IMR-90 (cell line): ENCODE measurements around the gene SLC15A3.

ENCODE experiments used
- BHLHE40 ChIP-seq: fragments of 150-350 bp; IDR thresholded peaks from 2 replicates; pipeline ENCODE4 v1.6.1; 2016; ENCODE audit warnings: mild to moderate bottlenecking, low read depth, low read length
- CEBPB ChIP-seq: IDR thresholded peaks from 2 replicates; pipeline ENCODE4 v1.6.1; 2012; ENCODE audit warnings: low read depth, low read length, improper control_type of control experiment
- CHD1 ChIP-seq: IDR thresholded peaks from 2 replicates; pipeline ENCODE4 v1.6.1; 2012; ENCODE audit warnings: low read depth, low read length, improper control_type of control experiment
- CTCF ChIP-seq: conservative IDR thresholded peaks from 2 replicates; pipeline ENCODE4 v1.5.1; 2012; ENCODE audit warnings: mild to moderate bottlenecking, low read depth, low read length, improper control_type of control experiment
- ELK1 ChIP-seq: fragments of 150-350 bp; IDR thresholded peaks from 2 replicates; pipeline ENCODE4 v1.6.1; 2016; ENCODE audit warnings: low read depth, mild to moderate bottlenecking, low read length, moderate library complexity, borderline replicate concordance
- MAFK ChIP-seq: IDR thresholded peaks from 2 replicates; pipeline ENCODE4 v1.6.1; 2012; ENCODE audit warnings: low read depth, low read length, improper control_type of control experiment
- MXI1 ChIP-seq: IDR thresholded peaks from 2 replicates; pipeline ENCODE4 v1.6.1; 2012; ENCODE audit warnings: low read depth, mild to moderate bottlenecking, low read length, moderate library complexity, borderline replicate concordance
- NFE2L2 ChIP-seq: fragments of 150-350 bp; IDR thresholded peaks from 2 replicates; pipeline ENCODE4 v1.6.1; 2016; ENCODE audit warnings: low read depth, mild to moderate bottlenecking, low read length
- POLR2A ChIP-seq: IDR thresholded peaks from 2 replicates; pipeline ENCODE4 v1.6.1; 2012; ENCODE audit warnings: mild to moderate bottlenecking, low read depth, low read length
- RAD21 ChIP-seq: IDR thresholded peaks from 2 replicates; pipeline ENCODE4 v1.6.1; 2012; ENCODE audit warnings: low read length, improper control_type of control experiment
- RCOR1 ChIP-seq: IDR thresholded peaks from 2 replicates; pipeline ENCODE4 v1.6.1; 2012; ENCODE audit warnings: mild to moderate bottlenecking, low read length, improper control_type of control experiment; ENCODE audit not compliant: insufficient replicate concordance
- RFX5 ChIP-seq: IDR thresholded peaks from 2 replicates; pipeline ENCODE4 v1.8.0; 2012; ENCODE audit warnings: low read depth, mild to moderate bottlenecking, low read length, moderate library complexity
- SMC3 ChIP-seq: fragments of 150-350 bp; IDR thresholded peaks from 2 replicates; pipeline ENCODE4 v1.6.1; 2016; ENCODE audit warnings: low read depth, mild to moderate bottlenecking, antibody characterized with exemption, low read length, moderate library complexity
- USF2 ChIP-seq: fragments of 150-350 bp; IDR thresholded peaks from 2 replicates; pipeline ENCODE4 v1.6.1; 2017; ENCODE audit warnings: mild to moderate bottlenecking, antibody characterized with exemption, low read length, low read depth

GRCh38 chr11:60981515-60981914 lies 29.5 kb upstream of the SLC15A3 start:
- TF ChIP-seq RFX5 (no peak), CHD1 (no peak), CTCF (no peak), POLR2A (no peak), BHLHE40 (no peak), CEBPB (no peak), RCOR1 (no peak), RAD21 (no peak), ELK1 (no peak), MXI1 (no peak), SMC3 (no peak), USF2 (no peak), NFE2L2 (no peak), MAFK (no peak)
